Esophagus muscularis mucosa (tissue), 4 donors: Measurements from ENCODE around the gene MOSMO. TPM values are rescaled to one million over a fixed set of nuclear protein-coding genes. Genes with fewer than 3 reads are reported as not detected.

Source experiments
- DNase-seq: peaks from one replicate; pipeline ENCODE4 v3.0.0-alpha.2; 2017; ENCODE audit errors: extremely low spot score
- H3K27ac ChIP-seq, 4 donors: fragments of 200-600 bp; sonication (generic); replicated peaks in 1 of 4; 1 replicate in 3 of 4; 2 replicates in 1 of 4; pipeline ENCODE4 v1.5.1; 2016 to 2019; ENCODE audit warnings: mild to moderate bottlenecking in 1 of 4
- H3K27me3 ChIP-seq, 4 donors: fragments of 200-600 bp; sonication (generic); one replicate each; pipeline versions ENCODE4 v1.5.1 to v1.6.0; 2016 to 2019
- H3K36me3 ChIP-seq, 4 donors: fragments of 200-600 bp; sonication (generic); one replicate each; pipeline ENCODE4 v1.5.1; 2016 to 2019
- H3K4me1 ChIP-seq, 4 donors: fragments of 200-600 bp; sonication (generic); one replicate each; pipeline ENCODE4 v1.5.1; 2016 to 2019
- H3K4me3 ChIP-seq, 4 donors: fragments of 200-600 bp; sonication (generic); 1 replicate in 2 of 4; 2 replicates in 2 of 4; pipeline ENCODE4 v1.5.1; 2016 to 2019; ENCODE audit warnings: mild to moderate bottlenecking in 4 of 4, moderate library complexity in 1 of 4
- H3K9me3 ChIP-seq, 4 donors: fragments of 200-600 bp; sonication (generic); 1 replicate in 3 of 4; 2 replicates in 1 of 4; pipeline ENCODE4 v1.5.1; 2016 to 2019
- EP300 ChIP-seq: sonication (generic); formaldehyde crosslinking; IDR thresholded peaks from one replicate; pipeline ENCODE4 v1.6.1; 2017; ENCODE audit warnings: antibody characterized with exemption
- POLR2A ChIP-seq: fragments of 450-650 bp; IDR thresholded peaks from one replicate; pipeline ENCODE4 v1.6.1; 2017; ENCODE audit warnings: antibody characterized with exemption, moderate library complexity, mild to moderate bottlenecking, low read depth
- POLR2AphosphoS5 ChIP-seq, 2 donors: sonication (generic); formaldehyde crosslinking; IDR thresholded peaks; one replicate each; pipeline ENCODE4 v1.6.1; 2017; ENCODE audit warnings: antibody characterized with exemption in 2 of 2
- WGBS: methylation state at CpG from one replicate; pipeline ENCODE4 v1.1.5; 2018; 5-methylcytosine and 5-hydroxymethylcytosine counted together
- intact Hi-C: fragments of 100-400 bp; cut with DNase I; formaldehyde crosslinking; loops from one replicate; pipeline ENCODE4 v1.15.1; 2023
- total RNA-seq, 4 donors: library from RNA; depleted of rRNA; stranded (reverse); fragments of >200 nt; gene quantifications; one replicate each; pipeline versions ENCODE4 v1.1.0 to v1.2.1, GENCODE V29; 2016
- TF ChIP-seq, protein P1 (sequence below), 3 experiments: fragments of 200-600 bp in 2 of 3; fragments of 450-650 bp in 1 of 3; sonication (generic) in 2 of 3; IDR thresholded peaks; one replicate each; pipeline ENCODE4 v1.5.1; 2017 to 2019; ENCODE audit warnings: antibody characterized with exemption in 3 of 3, mild to moderate bottlenecking in 2 of 3, moderate library complexity in 1 of 3

MOSMO gene
- total RNA-seq, 4 donors from 2014 or later: 15.1 to 21.6 (median 17.6) TPM

DNA sequence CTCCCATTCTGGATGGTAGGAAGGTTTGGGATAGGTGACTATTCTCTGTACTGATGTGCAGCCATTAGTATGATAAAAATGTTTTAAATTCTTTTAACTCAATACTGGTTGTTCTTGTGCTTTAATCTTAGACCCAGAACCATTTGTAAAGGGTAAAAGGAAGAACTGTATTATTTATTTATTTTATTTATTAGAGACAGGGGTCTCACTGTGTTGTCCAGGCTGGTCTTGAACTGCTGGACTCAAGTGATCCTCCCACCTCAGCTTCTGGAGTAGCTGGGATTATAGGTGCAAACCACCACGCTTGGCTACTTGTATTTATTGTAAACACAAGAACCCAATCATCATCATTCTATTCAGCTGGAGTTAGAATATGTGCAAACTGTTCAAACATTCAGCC is 2.2 kb upstream of the MOSMO start:
- Histone ChIP-seq H3K27me3 (no peaks in the 10 kb centered on the region), H3K9me3 (no peaks in the 10 kb centered on the region), H3K4me3 (no peak overlapping the region), H3K4me1 (peaks cover 28 to 43% (median 35%) of the 10 kb centered on the region in 4 donors), H3K36me3 (no peaks in the 10 kb centered on the region), H3K27ac (no peak overlapping the region)
- DNase-seq: no peak
- WGBS: 80% methylated on average over 1 of the region's 1 CpG
- TF ChIP-seq POLR2AphosphoS5 (IDR thresholded peaks at IDR 0.05) (no peak), POLR2A (no peak), EP300 (no peak)
- TF ChIP-seq, protein P1, sequence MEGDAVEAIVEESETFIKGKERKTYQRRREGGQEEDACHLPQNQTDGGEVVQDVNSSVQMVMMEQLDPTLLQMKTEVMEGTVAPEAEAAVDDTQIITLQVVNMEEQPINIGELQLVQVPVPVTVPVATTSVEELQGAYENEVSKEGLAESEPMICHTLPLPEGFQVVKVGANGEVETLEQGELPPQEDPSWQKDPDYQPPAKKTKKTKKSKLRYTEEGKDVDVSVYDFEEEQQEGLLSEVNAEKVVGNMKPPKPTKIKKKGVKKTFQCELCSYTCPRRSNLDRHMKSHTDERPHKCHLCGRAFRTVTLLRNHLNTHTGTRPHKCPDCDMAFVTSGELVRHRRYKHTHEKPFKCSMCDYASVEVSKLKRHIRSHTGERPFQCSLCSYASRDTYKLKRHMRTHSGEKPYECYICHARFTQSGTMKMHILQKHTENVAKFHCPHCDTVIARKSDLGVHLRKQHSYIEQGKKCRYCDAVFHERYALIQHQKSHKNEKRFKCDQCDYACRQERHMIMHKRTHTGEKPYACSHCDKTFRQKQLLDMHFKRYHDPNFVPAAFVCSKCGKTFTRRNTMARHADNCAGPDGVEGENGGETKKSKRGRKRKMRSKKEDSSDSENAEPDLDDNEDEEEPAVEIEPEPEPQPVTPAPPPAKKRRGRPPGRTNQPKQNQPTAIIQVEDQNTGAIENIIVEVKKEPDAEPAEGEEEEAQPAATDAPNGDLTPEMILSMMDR (IDR thresholded peaks at IDR 0.05): no peak
- intact Hi-C loops: loop anchor here (1.0 kb wide), 1 partner anchor 184 kb away; no protein-coding TSS in a partner anchor

- no peak overlapping the region for H3K27ac ChIP-seq
Measured at GRCh38 chr16:22006636-22007035, 1.3 kb upstream of the MOSMO start.

GRCh38 chr16:22007159-22007508 is 777 bp upstream of the MOSMO start:
- Histone ChIP-seq H3K9me3 (no peaks in the 10 kb centered on the region), H3K27me3 (no peaks in the 10 kb centered on the region), H3K27ac (peak overlapping the region; percentile 86 to 93 (median 92)), H3K36me3 (no peaks in the 10 kb centered on the region), H3K4me1 (peaks cover 30 to 45% (median 38%) of the 10 kb centered on the region in 4 donors), H3K4me3 (peak overlapping the region; percentile 65 to 97 (median 90))
- TF ChIP-seq EP300 (no peak), POLR2A (no peak), POLR2AphosphoS5 (IDR thresholded peaks at IDR 0.05) (no peak)
- TF ChIP-seq, protein P1 (IDR thresholded peaks at IDR 0.05): no peak
- WGBS: 9% methylated on average over 8 of the region's 8 CpGs
- intact Hi-C loops: no loop called here
- DNase-seq: no peak

More at GRCh38 chr16:22006636-22007035, 1.3 kb upstream of the MOSMO start:
- DNase-seq: no peak
- Histone ChIP-seq H3K4me1 (peaks cover 29 to 45% (median 35%) of the 10 kb centered on the region in 4 donors), H3K36me3 (no peaks in the 10 kb centered on the region), H3K9me3 (no peaks in the 10 kb centered on the region), H3K4me3 (peak overlapping the region in 1 of 4 donors; percentile 97), H3K27me3 (no peaks in the 10 kb centered on the region)
- TF ChIP-seq POLR2AphosphoS5 (IDR thresholded peaks at IDR 0.05) (no peak), EP300 (no peak), POLR2A (no peak)
- TF ChIP-seq, protein P1 (IDR thresholded peaks at IDR 0.05): no peak
- intact Hi-C loops: loop anchor here (1.0 kb wide), 1 partner anchor 183 kb away; no protein-coding TSS in a partner anchor
- WGBS: 70% methylated on average over 6 of the region's 6 CpGs

GRCh38 chr16:22008215-22009059 is 526 bp downstream of the MOSMO start:
- Histone ChIP-seq H3K27me3 (no peaks in the 10 kb centered on the region), H3K4me3 (peak overlapping the region; percentile 65 to 97 (median 90)), H3K9me3 (no peaks in the 10 kb centered on the region), H3K27ac (peak overlapping the region; percentile 86 to 93 (median 92)), H3K36me3 (no peaks in the 10 kb centered on the region), H3K4me1 (peaks cover 30 to 49% (median 38%) of the 10 kb centered on the region in 4 donors)
- no peak for DNase-seq
- 2% methylated on average over 49 of the region's 65 CpGs for WGBS
- no peak for TF ChIP-seq EP300
- no peak for TF ChIP-seq POLR2A
- no peak for TF ChIP-seq POLR2AphosphoS5 (IDR thresholded peaks at IDR 0.05)
- TF ChIP-seq, protein P1 (IDR thresholded peaks at IDR 0.05): no peak
- intact Hi-C loops: no loop called here
